SU-DHL-6 (cell line): ENCODE results near the gene OLIG3.

ENCODE experiments used
- H2AFZ ChIP-seq: fragments of 200-600 bp; sonication (generic); 2 replicates; pipeline ENCODE4 v1.6.1; 2014; ENCODE audit warnings: low read depth, mild to moderate bottlenecking, moderate library complexity, mixed read lengths, antibody characterized with exemption, low read length; ENCODE audit not compliant: severe bottlenecking
- H3F3A ChIP-seq: fragments of 200-600 bp; shearing (Covaris generic); 2 replicates; pipeline ENCODE4 v1.6.0; 2016; ENCODE audit warnings: antibody characterized with exemption, mild to moderate bottlenecking; ENCODE audit not compliant: insufficient read depth
- H3K27ac ChIP-seq: fragments of 200-600 bp; sonication (generic); 2 replicates; pipeline ENCODE4 v1.5.1; 2016; ENCODE audit warnings: low read depth, mild to moderate bottlenecking, low read length, moderate library complexity, mixed read lengths
- H3K27me3 ChIP-seq: fragments of 200-600 bp; sonication (generic), shearing (Covaris generic); 2 replicates; pipeline ENCODE4 v1.6.0; 2014; ENCODE audit warnings: mild to moderate bottlenecking, low read length
- H3K36me3 ChIP-seq: fragments of 200-600 bp; sonication (generic); 2 replicates; pipeline ENCODE4 v1.6.1; 2014; ENCODE audit warnings: mild to moderate bottlenecking, low read length, mixed read lengths
- H3K4me2 ChIP-seq: fragments of 300-600, 200-600 bp; shearing (Covaris generic), sonication (generic); 2 replicates; pipeline ENCODE4 v1.6.0; 2014; ENCODE audit warnings: low read length, low read depth, mild to moderate bottlenecking; ENCODE audit not compliant: poor library complexity, severe bottlenecking
- H3K4me3 ChIP-seq: fragments of 200-600 bp; sonication (generic); 2 replicates; pipeline ENCODE4 v1.5.1; 2014; ENCODE audit warnings: antibody characterized with exemption, low read length, mild to moderate bottlenecking, mixed read lengths; ENCODE audit not compliant: insufficient read depth, poor library complexity, severe bottlenecking
- H3K79me2 ChIP-seq: fragments of 200-600 bp; sonication (generic); 2 replicates; pipeline ENCODE4 v1.6.1; 2014; ENCODE audit warnings: mild to moderate bottlenecking, low read length, moderate library complexity; ENCODE audit not compliant: insufficient read depth
- H3K9ac ChIP-seq: fragments of 200-600 bp; sonication (generic); 2 replicates; pipeline ENCODE4 v1.7.0; 2014; ENCODE audit warnings: mild to moderate bottlenecking, low read length
- H3K9me2 ChIP-seq: fragments of 200-600 bp; sonication (generic); replicated peaks from 2 replicates; pipeline ENCODE4 v1.6.1; 2014; ENCODE audit warnings: low read length; ENCODE audit not compliant: insufficient read depth
- H3K9me3 ChIP-seq: fragments of 200-600 bp; sonication (generic); 2 replicates; pipeline ENCODE4 v1.6.1; 2014; ENCODE audit warnings: low read length, mixed read lengths; ENCODE audit not compliant: insufficient read depth
- H4K20me1 ChIP-seq: fragments of 200-600 bp; sonication (generic); 2 replicates; pipeline ENCODE4 v1.6.1; 2014; ENCODE audit warnings: low read depth, mild to moderate bottlenecking, antibody characterized with exemption, low read length, moderate library complexity, mixed read lengths
- CTCF ChIP-seq: fragments of 200-600 bp; sonication (generic); IDR thresholded peaks from one replicate; pipeline ENCODE4 v1.5.1; 2017; ENCODE audit warnings: antibody characterized with exemption, mild to moderate bottlenecking, low read length, moderate library complexity; ENCODE audit not compliant: insufficient read depth, poor library complexity, severe bottlenecking
- EZH2phosphoT487 ChIP-seq: fragments of 200-600 bp; sonication (generic), shearing (Covaris generic); conservative IDR thresholded peaks from 2 replicates; pipeline ENCODE4 v1.6.1; 2018; ENCODE audit warnings: mild to moderate bottlenecking, antibody characterized with exemption, low read length, moderate library complexity, mixed read lengths

The OLIG3 gene

GRCh38 chr6:137493218-137494038 lies 766 bp downstream of the OLIG3 start:
- H3K79me2 ChIP-seq: no peaks in the 10 kb centered on the region
- no peak overlapping the region for H3K9ac ChIP-seq
- no peaks in the 10 kb centered on the region for H4K20me1 ChIP-seq
- no peaks in the 10 kb centered on the region for H3K36me3 ChIP-seq
- no peak for TF ChIP-seq CTCF
- TF ChIP-seq EZH2phosphoT487: no peak
- no peak overlapping the region for H3K27ac ChIP-seq
- no peaks in the 10 kb centered on the region for H3F3A ChIP-seq
- H3K9me2 ChIP-seq: no peaks in the 10 kb centered on the region
- no peaks in the 10 kb centered on the region for H3K9me3 ChIP-seq
- no peak overlapping the region for H3K4me2 ChIP-seq
- no peaks in the 10 kb centered on the region for H3K27me3 ChIP-seq
- H3K4me3 ChIP-seq: no peak overlapping the region
- no peak overlapping the region for H2AFZ ChIP-seq

- H3K4me3 ChIP-seq: no peak overlapping the region
- H3K27me3 ChIP-seq: no peaks in the 10 kb centered on the region
These were observed 1.6 kb downstream of the OLIG3 start for GRCh38 chr6:137492289-137493217.

GRCh38 chr6:137491478-137491877 lies 2.7 kb downstream of the OLIG3 start:
- H3K4me2 ChIP-seq: no peak overlapping the region
- H3K9me3 ChIP-seq: no peaks in the 10 kb centered on the region
- no peaks in the 10 kb centered on the region for H3K79me2 ChIP-seq
- no peak overlapping the region for H3K4me3 ChIP-seq
- H3K9me2 ChIP-seq: no peaks in the 10 kb centered on the region
- no peak overlapping the region for H3K9ac ChIP-seq
- no peaks in the 10 kb centered on the region for H4K20me1 ChIP-seq
- TF ChIP-seq CTCF (no peak), EZH2phosphoT487 (no peak)
- H3K27me3 ChIP-seq: no peaks in the 10 kb centered on the region
- H3F3A ChIP-seq: no peaks in the 10 kb centered on the region
- H2AFZ ChIP-seq: no peak overlapping the region
- no peaks in the 10 kb centered on the region for H3K36me3 ChIP-seq
- H3K27ac ChIP-seq: no peak overlapping the region

More at GRCh38 chr6:137492289-137493217, 1.6 kb downstream of the OLIG3 start:
- TF ChIP-seq CTCF (no peak), EZH2phosphoT487 (no peak)
- H3K9me3 ChIP-seq: no peaks in the 10 kb centered on the region
- H3K27ac ChIP-seq: no peak overlapping the region
- H4K20me1 ChIP-seq: no peaks in the 10 kb centered on the region
- H3K79me2 ChIP-seq: no peaks in the 10 kb centered on the region
- no peak overlapping the region for H3K4me2 ChIP-seq
- no peak overlapping the region for H3K9ac ChIP-seq
- H3K36me3 ChIP-seq: no peaks in the 10 kb centered on the region
- no peak overlapping the region for H2AFZ ChIP-seq
- H3F3A ChIP-seq: no peaks in the 10 kb centered on the region
- no peaks in the 10 kb centered on the region for H3K9me2 ChIP-seq
